Astrocyte (in vitro differentiated cells and primary cell): ENCODE results near the gene TAS2R40. TPM values are rescaled to one million over a fixed set of nuclear protein-coding genes. Genes with fewer than 3 reads are reported as not detected.

Source experiments
- DNase-seq: peaks from one replicate; pipeline ENCODE4 v3.0.0-alpha.2; 2010; ENCODE audit warnings: low read depth
- FAIRE-seq: peaks from 2 replicates; lab custom pipeline; 2011; peaks lifted over from hg19 to GRCh38; lab: Jason Lieb, UNC
- H2AFZ ChIP-seq: 2 replicates; pipeline ENCODE4 v1.6.0; 2012; ENCODE audit warnings: low read depth, low read length, inconsistent platforms
- H3K27ac ChIP-seq: 2 replicates; pipeline ENCODE4 v1.5.1; 2011; ENCODE audit warnings: low read depth, low read length, inconsistent platforms
- H3K27me3 ChIP-seq: 2 replicates; pipeline ENCODE4 v1.6.0; 2011; ENCODE audit warnings: low read length, inconsistent platforms; ENCODE audit not compliant: insufficient read depth
- H3K36me3 ChIP-seq: 2 replicates; pipeline ENCODE4 v1.5.1; 2011; ENCODE audit warnings: low read length, inconsistent platforms; ENCODE audit not compliant: insufficient read depth
- H3K4me1 ChIP-seq: 2 replicates; pipeline ENCODE4 v1.5.1; 2011; ENCODE audit warnings: low read length, inconsistent platforms; ENCODE audit not compliant: insufficient read depth
- H3K4me2 ChIP-seq: 2 replicates; pipeline ENCODE4 v1.6.0; 2012; ENCODE audit warnings: low read length, inconsistent platforms
- H3K4me3 ChIP-seq: 2 replicates; pipeline ENCODE4 v1.5.1; 2011; ENCODE audit warnings: low read depth, mild to moderate bottlenecking, low read length, inconsistent platforms; ENCODE audit not compliant: insufficient read depth
- H3K79me2 ChIP-seq: 2 replicates; pipeline ENCODE4 v1.6.0; 2012; ENCODE audit warnings: mild to moderate bottlenecking, low read length, inconsistent platforms; ENCODE audit not compliant: insufficient read depth
- H3K9ac ChIP-seq: 2 replicates; pipeline ENCODE4 v1.6.0; 2012; ENCODE audit warnings: mild to moderate bottlenecking, low read length, inconsistent platforms
- H3K9me3 ChIP-seq: 2 replicates; pipeline ENCODE4 v1.5.1; 2012; ENCODE audit warnings: low read depth, mild to moderate bottlenecking, low read length, inconsistent platforms; ENCODE audit not compliant: insufficient read depth
- H4K20me1 ChIP-seq: 2 replicates; pipeline ENCODE4 v1.6.0; 2012; ENCODE audit warnings: low read length, inconsistent platforms; ENCODE audit not compliant: insufficient read depth
- H3K27ac Mint-ChIP-seq: one replicate; pipeline ENCODE4 v1.8.0; 2021; ENCODE audit warnings: mild to moderate bottlenecking, mixed read lengths; ENCODE audit not compliant: unreplicated experiment
- H3K27me3 Mint-ChIP-seq: one replicate; pipeline ENCODE4 v1.8.0; 2021; ENCODE audit warnings: low read depth, mixed read lengths; ENCODE audit not compliant: unreplicated experiment
- H3K36me3 Mint-ChIP-seq: one replicate; pipeline ENCODE4 v1.8.0; 2021; ENCODE audit warnings: low read depth, mixed read lengths; ENCODE audit not compliant: unreplicated experiment
- H3K4me1 Mint-ChIP-seq: one replicate; pipeline ENCODE4 v1.8.0; 2021; ENCODE audit warnings: low read depth, mixed read lengths; ENCODE audit not compliant: unreplicated experiment
- H3K4me3 Mint-ChIP-seq: one replicate; pipeline ENCODE4 v1.8.0; 2021; ENCODE audit warnings: mild to moderate bottlenecking, moderate library complexity, mixed read lengths; ENCODE audit not compliant: unreplicated experiment
- H3K9me3 Mint-ChIP-seq: one replicate; pipeline ENCODE4 v1.8.0; 2021; ENCODE audit warnings: mild to moderate bottlenecking, mixed read lengths; ENCODE audit not compliant: unreplicated experiment
- EZH2 ChIP-seq: IDR thresholded peaks from 2 replicates; pipeline ENCODE4 v1.6.1; 2012; ENCODE audit warnings: mild to moderate bottlenecking, low read length, inconsistent platforms; ENCODE audit not compliant: insufficient read depth
- total RNA-seq: library from RNA; stranded (reverse); gene quantifications from 2 replicates; pipeline ENCODE4 v1.2.1, GENCODE V29; 2021
- TF ChIP-seq, protein P1 (sequence below): IDR thresholded peaks from 2 replicates; pipeline ENCODE4 v1.5.1; 2011; ENCODE audit warnings: low read depth, mild to moderate bottlenecking, inconsistent platforms, low read length, moderate library complexity; ENCODE audit not compliant: insufficient read depth

TAS2R40 gene
- total RNA-seq, 1 donor from 2014 or later: not detected

DNA sequence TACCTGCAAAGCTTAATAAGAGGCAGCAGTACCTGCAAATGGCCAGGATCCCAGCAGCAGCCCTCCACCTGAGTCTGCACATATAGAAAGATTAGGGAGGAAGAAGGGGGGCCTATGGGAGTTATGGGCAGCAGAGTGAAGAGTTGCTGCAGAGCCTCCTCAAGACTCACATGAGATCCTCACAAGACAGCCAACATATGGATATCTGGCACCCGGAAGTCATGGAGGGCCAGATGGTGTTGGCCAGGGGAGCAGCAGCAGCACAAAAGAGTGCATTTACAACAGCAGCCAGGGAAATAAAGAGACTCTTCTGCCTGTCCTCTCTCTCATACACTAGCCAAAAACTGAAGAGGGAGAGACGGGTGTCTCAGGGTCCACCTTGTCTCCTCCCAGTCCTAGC, 4.0 kb upstream of the TAS2R40 start:
- FAIRE-seq (no peak), DNase-seq (no peak)
- Histone ChIP-seq H3K4me3 (no peak overlapping the region), H3K79me2 (no peaks in the 10 kb centered on the region), H3K9me3 (no peaks in the 10 kb centered on the region), H3K4me1 (no peaks in the 10 kb centered on the region), H3K9ac (no peak overlapping the region), H3K27ac (no peak overlapping the region), H3K4me2 (no peak overlapping the region), H3K36me3 (no peaks in the 10 kb centered on the region), H2AFZ (no peak overlapping the region), H4K20me1 (no peaks in the 10 kb centered on the region), H3K27me3 (peaks cover 3% of the 10 kb centered on the region)
- H3K36me3 Mint-ChIP-seq: no peaks in the 10 kb centered on the region
- H3K9me3 Mint-ChIP-seq: no peaks in the 10 kb centered on the region
- H3K4me1 Mint-ChIP-seq: peaks cover 8% of the 10 kb centered on the region
- no peak for TF ChIP-seq EZH2
- TF ChIP-seq, protein P1, sequence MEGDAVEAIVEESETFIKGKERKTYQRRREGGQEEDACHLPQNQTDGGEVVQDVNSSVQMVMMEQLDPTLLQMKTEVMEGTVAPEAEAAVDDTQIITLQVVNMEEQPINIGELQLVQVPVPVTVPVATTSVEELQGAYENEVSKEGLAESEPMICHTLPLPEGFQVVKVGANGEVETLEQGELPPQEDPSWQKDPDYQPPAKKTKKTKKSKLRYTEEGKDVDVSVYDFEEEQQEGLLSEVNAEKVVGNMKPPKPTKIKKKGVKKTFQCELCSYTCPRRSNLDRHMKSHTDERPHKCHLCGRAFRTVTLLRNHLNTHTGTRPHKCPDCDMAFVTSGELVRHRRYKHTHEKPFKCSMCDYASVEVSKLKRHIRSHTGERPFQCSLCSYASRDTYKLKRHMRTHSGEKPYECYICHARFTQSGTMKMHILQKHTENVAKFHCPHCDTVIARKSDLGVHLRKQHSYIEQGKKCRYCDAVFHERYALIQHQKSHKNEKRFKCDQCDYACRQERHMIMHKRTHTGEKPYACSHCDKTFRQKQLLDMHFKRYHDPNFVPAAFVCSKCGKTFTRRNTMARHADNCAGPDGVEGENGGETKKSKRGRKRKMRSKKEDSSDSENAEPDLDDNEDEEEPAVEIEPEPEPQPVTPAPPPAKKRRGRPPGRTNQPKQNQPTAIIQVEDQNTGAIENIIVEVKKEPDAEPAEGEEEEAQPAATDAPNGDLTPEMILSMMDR: no peak
- no peak overlapping the region for H3K4me3 Mint-ChIP-seq
- H3K27ac Mint-ChIP-seq: no peak overlapping the region
- H3K27me3 Mint-ChIP-seq: peaks cover 7% of the 10 kb centered on the region

DNA sequence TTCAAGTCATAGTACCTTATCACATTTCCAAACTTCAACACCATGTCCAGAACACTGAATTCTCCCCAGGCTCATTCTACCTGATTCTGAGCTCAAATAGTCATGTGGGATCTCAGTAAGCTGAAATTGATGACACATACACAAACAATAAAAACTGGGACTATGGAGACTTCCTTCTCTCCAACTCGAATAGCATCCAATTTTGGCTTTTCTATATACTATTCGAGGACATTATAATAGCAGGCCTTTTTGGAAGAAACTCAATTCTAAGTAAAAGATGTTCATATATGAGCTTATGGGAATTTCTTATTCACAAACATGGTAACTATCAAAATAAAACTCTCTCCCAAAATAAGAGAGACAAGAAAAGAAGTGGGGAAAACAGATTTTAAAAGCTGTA, 551 bp upstream of the TAS2R40 start:
- FAIRE-seq (no peak), DNase-seq (no peak)
- Histone ChIP-seq H3K9ac (no peak overlapping the region), H3K27ac (no peak overlapping the region), H3K9me3 (no peaks in the 10 kb centered on the region), H3K36me3 (no peaks in the 10 kb centered on the region), H3K4me1 (no peaks in the 10 kb centered on the region), H4K20me1 (no peaks in the 10 kb centered on the region), H2AFZ (no peak overlapping the region), H3K4me2 (no peak overlapping the region), H3K4me3 (no peak overlapping the region), H3K79me2 (no peaks in the 10 kb centered on the region), H3K27me3 (peaks cover 8% of the 10 kb centered on the region)
- TF ChIP-seq EZH2: no peak
- TF ChIP-seq, protein P1: no peak
- Mint-ChIP-seq H3K4me3 (no peak overlapping the region), H3K4me1 (no peaks in the 10 kb centered on the region), H3K27ac (no peak overlapping the region), H3K27me3 (peaks cover 16% of the 10 kb centered on the region), H3K9me3 (no peaks in the 10 kb centered on the region), H3K36me3 (no peaks in the 10 kb centered on the region)

DNA sequence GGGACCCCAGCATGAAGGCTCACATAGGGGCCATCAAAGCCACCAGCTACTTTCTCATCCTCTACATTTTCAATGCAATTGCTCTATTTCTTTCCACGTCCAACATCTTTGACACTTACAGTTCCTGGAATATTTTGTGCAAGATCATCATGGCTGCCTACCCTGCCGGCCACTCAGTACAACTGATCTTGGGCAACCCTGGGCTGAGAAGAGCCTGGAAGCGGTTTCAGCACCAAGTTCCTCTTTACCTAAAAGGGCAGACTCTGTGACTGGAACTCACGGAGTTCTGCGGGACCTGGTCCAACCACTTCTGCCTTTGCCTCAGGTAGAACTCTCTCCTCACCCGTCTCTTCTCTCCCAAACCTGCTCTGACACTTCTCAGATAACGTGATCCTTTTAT, 945 bp downstream of the TAS2R40 start:
- no peak for TF ChIP-seq EZH2
- TF ChIP-seq, protein P1: no peak
- Mint-ChIP-seq H3K36me3 (no peaks in the 10 kb centered on the region), H3K27ac (no peak overlapping the region), H3K4me1 (no peaks in the 10 kb centered on the region), H3K9me3 (no peaks in the 10 kb centered on the region), H3K4me3 (no peak overlapping the region), H3K27me3 (peaks cover 18% of the 10 kb centered on the region)
- Histone ChIP-seq H2AFZ (no peak overlapping the region), H4K20me1 (no peaks in the 10 kb centered on the region), H3K9me3 (no peaks in the 10 kb centered on the region), H3K27ac (no peak overlapping the region), H3K4me1 (no peaks in the 10 kb centered on the region), H3K4me2 (no peak overlapping the region), H3K4me3 (no peak overlapping the region), H3K36me3 (no peaks in the 10 kb centered on the region), H3K79me2 (no peaks in the 10 kb centered on the region), H3K27me3 (peaks cover 8% of the 10 kb centered on the region), H3K9ac (no peak overlapping the region)
- no peak for FAIRE-seq
- no peak for DNase-seq
